Naive B cell (primary cell): ENCODE data around the gene SUCO. TPM values are rescaled to one million over a fixed set of nuclear protein-coding genes. Genes with fewer than 3 reads are reported as not detected.

Experiments
- ATAC-seq, 2 donors: fragments of 150-1000 bp; cut with Tn5 transposase; 2 replicates each; pipeline ENCODE4 v1.10.0; 2021; ENCODE audit warnings: low read depth in 2 of 2, mild to moderate bottlenecking in 2 of 2, moderate library complexity in 2 of 2
- DNase-seq: peaks from one replicate; pipeline ENCODE4 v3.0.0; 2022
- H3K27ac Mint-ChIP-seq, 6 donors: one replicate each; pipeline ENCODE4 v1.8.0; 2020 to 2022; ENCODE audit warnings: mild to moderate bottlenecking in 6 of 6, mixed read lengths in 6 of 6, moderate library complexity in 5 of 6, inconsistent platforms in 2 of 6
- H3K27me3 Mint-ChIP-seq, 3 donors: one replicate each; pipeline ENCODE4 v1.8.0; 2021 to 2022; ENCODE audit warnings: mixed read lengths in 3 of 3, mild to moderate bottlenecking in 1 of 3
- H3K36me3 Mint-ChIP-seq, 2 donors: one replicate each; pipeline ENCODE4 v1.8.0; 2020 to 2022; ENCODE audit warnings: mixed read lengths in 2 of 2, inconsistent platforms in 1 of 2, mild to moderate bottlenecking in 1 of 2
- H3K4me1 Mint-ChIP-seq, 3 donors: one replicate each; pipeline ENCODE4 v1.8.0; 2020 to 2022; ENCODE audit warnings: mixed read lengths in 3 of 3, inconsistent platforms in 1 of 3, mild to moderate bottlenecking in 1 of 3, moderate library complexity in 1 of 3
- H3K4me3 Mint-ChIP-seq, 8 donors: one replicate each; pipeline ENCODE4 v1.8.0; 2020 to 2022; ENCODE audit warnings: mild to moderate bottlenecking in 8 of 8, mixed read lengths in 8 of 8, moderate library complexity in 8 of 8, inconsistent platforms in 2 of 8
- H3K9me3 Mint-ChIP-seq, 7 donors: one replicate each; pipeline ENCODE4 v1.8.0; 2020 to 2022; ENCODE audit warnings: mixed read lengths in 7 of 7, mild to moderate bottlenecking in 5 of 7, inconsistent platforms in 2 of 7, moderate library complexity in 1 of 7
- polyA plus RNA-seq, 6 donors: library from polyadenylated mRNA; unstranded; fragments of 300-500 nt; fragmentation: Illumina TruSeq; gene quantifications; one replicate each; pipeline ENCODE4 v1.2.3, GENCODE V29; 2021; ENCODE audit warnings: low read depth in 6 of 6

The SUCO gene
- polyA plus RNA-seq, 6 donors from 2014 or later, result 18.6 to 22.0 (median 20.6) TPM

- DNase-seq (no peak), ATAC-seq (no peak)
- Mint-ChIP-seq H3K27ac (peak overlapping the region; percentile 99 to 100 (median 100)), H3K4me1 (peaks cover 34 to 44% (median 42%) of the 10 kb centered on the region in 3 donors), H3K27me3 (peaks cover 0 to 15% (median 0%) of the 10 kb centered on the region in 3 donors), H3K36me3 (no peaks in the 10 kb centered on the region), H3K9me3 (no peaks in the 10 kb centered on the region), H3K4me3 (peak overlapping the region; percentile 91 to 100 (median 99))
Measured at GRCh38 chr1:172531412-172532182, 1.4 kb upstream of the SUCO start.

GRCh38 chr1:172532183-172532699 lies 709 bp upstream of the SUCO start:
- H3K27me3 Mint-ChIP-seq, result peaks cover 0 to 15% (median 0%) of the 10 kb centered on the region in 3 donors
- no peaks in the 10 kb centered on the region for H3K36me3 Mint-ChIP-seq
- DNase-seq (peak; percentile 94), ATAC-seq (peak; percentile 64)
- peak overlapping the region; percentile 91 to 100 (median 99) for H3K4me3 Mint-ChIP-seq
- H3K9me3 Mint-ChIP-seq, result no peaks in the 10 kb centered on the region
- peaks cover 37 to 46% (median 46%) of the 10 kb centered on the region in 3 donors for H3K4me1 Mint-ChIP-seq
- H3K27ac Mint-ChIP-seq, result peak overlapping the region; percentile 99 to 100 (median 100)

- ATAC-seq (peak; percentile 24 to 27), DNase-seq (no peak)
- Mint-ChIP-seq H3K27ac (peak overlapping the region; percentile 98 to 100 (median 100)), H3K4me1 (peaks cover 43 to 53% (median 51%) of the 10 kb centered on the region in 3 donors), H3K4me3 (peak overlapping the region; percentile 91 to 100 (median 99)), H3K27me3 (peaks cover 0 to 11% (median 0%) of the 10 kb centered on the region in 3 donors), H3K9me3 (no peaks in the 10 kb centered on the region), H3K36me3 (no peaks in the 10 kb centered on the region)
Measured at GRCh38 chr1:172533513-172534151, 682 bp downstream of the SUCO start.

GRCh38 chr1:172536256-172536655 lies 3.3 kb downstream of the SUCO start:
- no peaks in the 10 kb centered on the region for H3K36me3 Mint-ChIP-seq
- no peaks in the 10 kb centered on the region for H3K27me3 Mint-ChIP-seq
- no peaks in the 10 kb centered on the region for H3K9me3 Mint-ChIP-seq
- H3K4me1 Mint-ChIP-seq, result peaks cover 43 to 59% (median 58%) of the 10 kb centered on the region in 3 donors
- ATAC-seq (no peak), DNase-seq (no peak)
- H3K27ac Mint-ChIP-seq, result peak overlapping the region in 2 of 6 donors; percentile 17 to 29
- H3K4me3 Mint-ChIP-seq, result peak overlapping the region in 1 of 8 donors; percentile 42

- Mint-ChIP-seq H3K27ac (no peak overlapping the region), H3K9me3 (no peaks in the 10 kb centered on the region), H3K4me1 (peaks cover 44 to 58% (median 57%) of the 10 kb centered on the region in 3 donors), H3K4me3 (peak overlapping the region in 1 of 8 donors; percentile 1), H3K36me3 (no peaks in the 10 kb centered on the region), H3K27me3 (no peaks in the 10 kb centered on the region)
- ATAC-seq (no peak), DNase-seq (no peak)
Measured at GRCh38 chr1:172537366-172537765, 4.4 kb downstream of the SUCO start.

- Mint-ChIP-seq H3K9me3 (no peaks in the 10 kb centered on the region), H3K4me1 (peaks cover 49 to 63% (median 63%) of the 10 kb centered on the region in 3 donors), H3K4me3 (peak overlapping the region in 1 of 8 donors; percentile 1), H3K27me3 (no peaks in the 10 kb centered on the region), H3K36me3 (no peaks in the 10 kb centered on the region), H3K27ac (no peak overlapping the region)
- ATAC-seq (no peak), DNase-seq (no peak)
Measured at GRCh38 chr1:172537827-172538391, 5.0 kb downstream of the SUCO start.

GRCh38 chr1:172540635-172541034 lies 7.7 kb downstream of the SUCO start:
- Mint-ChIP-seq H3K36me3 (no peaks in the 10 kb centered on the region), H3K9me3 (no peaks in the 10 kb centered on the region), H3K4me3 (peak overlapping the region in 1 of 8 donors; percentile 0), H3K27me3 (no peaks in the 10 kb centered on the region), H3K4me1 (peaks cover 29 to 48% (median 42%) of the 10 kb centered on the region in 3 donors), H3K27ac (peak overlapping the region in 1 of 6 donors; percentile 2)
- ATAC-seq (no peak), DNase-seq (no peak)

GRCh38 chr1:172544481-172545104 lies 11.6 kb downstream of the SUCO start:
- H3K4me3 Mint-ChIP-seq, result no peak overlapping the region
- H3K27me3 Mint-ChIP-seq, result no peaks in the 10 kb centered on the region
- H3K27ac Mint-ChIP-seq, result no peak overlapping the region
- DNase-seq (no peak), ATAC-seq (peak in 1 of 2 donors; percentile 42)
- peaks cover 27 to 46% (median 42%) of the 10 kb centered on the region in 3 donors for H3K4me1 Mint-ChIP-seq
- no peaks in the 10 kb centered on the region for H3K36me3 Mint-ChIP-seq
- H3K9me3 Mint-ChIP-seq, result no peaks in the 10 kb centered on the region

- Mint-ChIP-seq H3K27ac (no peak overlapping the region), H3K27me3 (no peaks in the 10 kb centered on the region), H3K4me3 (no peak overlapping the region), H3K9me3 (no peaks in the 10 kb centered on the region), H3K4me1 (peaks cover 29 to 49% (median 40%) of the 10 kb centered on the region in 3 donors), H3K36me3 (no peaks in the 10 kb centered on the region)
- DNase-seq (peak; percentile 25), ATAC-seq (peak; percentile 88 to 89)
Measured at GRCh38 chr1:172545396-172546004, 12.6 kb downstream of the SUCO start.

- no peak overlapping the region for H3K27ac Mint-ChIP-seq
- no peak for ATAC-seq
- H3K36me3 Mint-ChIP-seq, result no peaks in the 10 kb centered on the region
- no peaks in the 10 kb centered on the region for H3K27me3 Mint-ChIP-seq
- DNase-seq, result no peak
- no peak overlapping the region for H3K4me3 Mint-ChIP-seq
- H3K4me1 Mint-ChIP-seq, result peaks cover 26 to 44% (median 27%) of the 10 kb centered on the region in 3 donors
- no peaks in the 10 kb centered on the region for H3K9me3 Mint-ChIP-seq
Measured at GRCh38 chr1:172547071-172547470, 14.1 kb downstream of the SUCO start.

- no peak overlapping the region for H3K4me3 Mint-ChIP-seq
- peaks cover 0 to under 1% of the 10 kb centered on the region in 2 donors for H3K36me3 Mint-ChIP-seq
- peaks cover 13 to 37% (median 21%) of the 10 kb centered on the region in 3 donors for H3K4me1 Mint-ChIP-seq
- H3K27me3 Mint-ChIP-seq, result no peaks in the 10 kb centered on the region
- no peaks in the 10 kb centered on the region for H3K9me3 Mint-ChIP-seq
- ATAC-seq (no peak), DNase-seq (no peak)
- peak overlapping the region in 1 of 6 donors; percentile 49 for H3K27ac Mint-ChIP-seq
Measured at GRCh38 chr1:172549621-172550280, 16.8 kb downstream of the SUCO start.

- H3K27ac Mint-ChIP-seq, result no peak overlapping the region
- H3K4me3 Mint-ChIP-seq, result no peak overlapping the region
- no peaks in the 10 kb centered on the region for H3K27me3 Mint-ChIP-seq
- ATAC-seq (no peak), DNase-seq (no peak)
- peaks cover 13 to 37% (median 26%) of the 10 kb centered on the region in 3 donors for H3K4me1 Mint-ChIP-seq
- H3K9me3 Mint-ChIP-seq, result no peaks in the 10 kb centered on the region
- peaks cover 0 to 9% of the 10 kb centered on the region in 2 donors for H3K36me3 Mint-ChIP-seq
Measured at GRCh38 chr1:172551279-172551678, 18.3 kb downstream of the SUCO start.
